Measurements from ENCODE around the gene TLE2.
"Not testable (repeated sequence)": the region's sequence is repeated elsewhere in the genome, so short reads cannot be mapped to it uniquely, and the experiment has no call there.

Gene TLE2

GRCh38 chr19:3012621-3013262 lies 16.3 kb downstream of the TLE2 start:
- Histone ChIP-seq H3K4me1 (ENCODE audit: low read length) (no peaks in the 10 kb centered on the region), H3K36me3 (replicated peaks; ENCODE audit: insufficient read depth, low read length) (no peaks in the 10 kb centered on the region), H3K27me3 (replicated peaks; ENCODE audit: insufficient read depth, low read length) (peaks cover 91% of the 10 kb centered on the region), H3K27ac (ENCODE audit: low read length) (no peak overlapping the region), H3F3A (ENCODE audit: insufficient read depth, low read length) (no peaks in the 10 kb centered on the region), H4K20me1 (ENCODE audit: insufficient read depth, low read length) (no peaks in the 10 kb centered on the region), H3K9ac (ENCODE audit: low read length) (no peak overlapping the region), H3K79me2 (ENCODE audit: low read length) (no peaks in the 10 kb centered on the region), H3K9me2 (replicated peaks; ENCODE audit: insufficient read depth, low read length) (no peaks in the 10 kb centered on the region), H3K4me3 (ENCODE audit: low read length) (no peak overlapping the region), H3K9me3 (replicated peaks; ENCODE audit: insufficient read depth, low read length) (no peaks in the 10 kb centered on the region), H2AFZ (ENCODE audit: low read length) (no peak overlapping the region), H3K4me2 (ENCODE audit: low read depth, low read length) (no peak overlapping the region)
- TF ChIP-seq EZH2 (optimal IDR thresholded peaks at IDR 0.05; ENCODE audit: low read depth, low read length): no peak
- DNase-seq: no peak

- H3K4me3 ChIP-seq (ENCODE audit: low read length); H3K4me2 ChIP-seq (ENCODE audit: low read depth, low read length); H2AFZ ChIP-seq (ENCODE audit: low read length); H3K9ac ChIP-seq (ENCODE audit: low read length); H3K4me1 ChIP-seq (ENCODE audit: low read length); H4K20me1 ChIP-seq (ENCODE audit: insufficient read depth, low read length); DNase-seq; H3K27ac ChIP-seq (ENCODE audit: low read length); H3K79me2 ChIP-seq (ENCODE audit: low read length); H3K36me3 ChIP-seq (replicated peaks; ENCODE audit: insufficient read depth, low read length); H3F3A ChIP-seq (ENCODE audit: insufficient read depth, low read length); H3K9me3 ChIP-seq (replicated peaks; ENCODE audit: insufficient read depth, low read length); H3K9me2 ChIP-seq (replicated peaks; ENCODE audit: insufficient read depth, low read length): not testable (repeated sequence)
- peaks cover 91% of the 10 kb centered on the region for H3K27me3 ChIP-seq (replicated peaks; ENCODE audit: insufficient read depth, low read length)
These were observed 17.0 kb downstream of the TLE2 start for GRCh38 chr19:3012059-3012458.

GRCh38 chr19:3010871-3011270 lies 18.2 kb downstream of the TLE2 start:
- H3K27ac ChIP-seq (ENCODE audit: low read length): no peak overlapping the region
- TF ChIP-seq EZH2 (optimal IDR thresholded peaks at IDR 0.05; ENCODE audit: low read depth, low read length) (no peak), CTCF (IDR thresholded peaks at IDR 0.05; ENCODE audit: low read length) (no peak), EZH2phosphoT487 (IDR thresholded peaks at IDR 0.05; ENCODE audit: low read length) (no peak)

GRCh38 chr19:3008994-3009393 lies 20.1 kb downstream of the TLE2 start:
- Histone ChIP-seq H3F3A (ENCODE audit: insufficient read depth, low read length) (no peaks in the 10 kb centered on the region), H3K9me2 (replicated peaks; ENCODE audit: insufficient read depth, low read length) (no peaks in the 10 kb centered on the region), H3K4me3 (ENCODE audit: low read length) (no peak overlapping the region), H3K4me1 (ENCODE audit: low read length) (no peaks in the 10 kb centered on the region), H3K4me2 (ENCODE audit: low read depth, low read length) (no peak overlapping the region), H3K27ac (ENCODE audit: low read length) (no peak overlapping the region), H3K9me3 (replicated peaks; ENCODE audit: insufficient read depth, low read length) (no peaks in the 10 kb centered on the region), H3K27me3 (replicated peaks; ENCODE audit: insufficient read depth, low read length) (peaks cover 87% of the 10 kb centered on the region), H4K20me1 (ENCODE audit: insufficient read depth, low read length) (no peaks in the 10 kb centered on the region), H2AFZ (ENCODE audit: low read length) (no peak overlapping the region), H3K79me2 (ENCODE audit: low read length) (no peaks in the 10 kb centered on the region), H3K36me3 (replicated peaks; ENCODE audit: insufficient read depth, low read length) (no peaks in the 10 kb centered on the region), H3K9ac (ENCODE audit: low read length) (no peak overlapping the region)
- TF ChIP-seq CTCF (IDR thresholded peaks at IDR 0.05; ENCODE audit: low read length) (no peak), EZH2 (optimal IDR thresholded peaks at IDR 0.05; ENCODE audit: low read depth, low read length) (no peak), EZH2phosphoT487 (IDR thresholded peaks at IDR 0.05; ENCODE audit: low read length) (no peak)
- DNase-seq: no peak

More at GRCh38 chr19:3010871-3011270, 18.2 kb downstream of the TLE2 start:
- Histone ChIP-seq H3K4me1 (ENCODE audit: low read length) (no peaks in the 10 kb centered on the region), H3F3A (ENCODE audit: insufficient read depth, low read length) (no peaks in the 10 kb centered on the region), H3K79me2 (ENCODE audit: low read length) (no peaks in the 10 kb centered on the region), H3K9ac (ENCODE audit: low read length) (no peak overlapping the region), H3K4me2 (ENCODE audit: low read depth, low read length) (no peak overlapping the region), H2AFZ (ENCODE audit: low read length) (no peak overlapping the region), H3K4me3 (ENCODE audit: low read length) (no peak overlapping the region), H3K9me2 (replicated peaks; ENCODE audit: insufficient read depth, low read length) (no peaks in the 10 kb centered on the region), H3K9me3 (replicated peaks; ENCODE audit: insufficient read depth, low read length) (no peaks in the 10 kb centered on the region), H3K27me3 (replicated peaks; ENCODE audit: insufficient read depth, low read length) (peaks cover 84% of the 10 kb centered on the region), H3K36me3 (replicated peaks; ENCODE audit: insufficient read depth, low read length) (no peaks in the 10 kb centered on the region), H4K20me1 (ENCODE audit: insufficient read depth, low read length) (no peaks in the 10 kb centered on the region)
- no peak for DNase-seq
